OCI-LY7 (cell line): Measurements from ENCODE around the gene SYT11.

Experiments used
- EZH2phosphoT487 ChIP-seq: fragments of 200-600 bp; sonication (generic); IDR thresholded peaks from 2 replicates; pipeline ENCODE4 v1.6.1; 2018; ENCODE audit warnings: low read depth, borderline replicate concordance, mild to moderate bottlenecking, mixed run types, antibody characterized with exemption, low read length, moderate library complexity, mixed read lengths
- TF ChIP-seq, protein P1 (sequence below): fragments of 200-600 bp; sonication (generic); conservative IDR thresholded peaks from 2 replicates; pipeline ENCODE4 v1.5.1; 2014; ENCODE audit warnings: mild to moderate bottlenecking, antibody characterized with exemption, low read length, moderate library complexity, mixed read lengths

DNA sequence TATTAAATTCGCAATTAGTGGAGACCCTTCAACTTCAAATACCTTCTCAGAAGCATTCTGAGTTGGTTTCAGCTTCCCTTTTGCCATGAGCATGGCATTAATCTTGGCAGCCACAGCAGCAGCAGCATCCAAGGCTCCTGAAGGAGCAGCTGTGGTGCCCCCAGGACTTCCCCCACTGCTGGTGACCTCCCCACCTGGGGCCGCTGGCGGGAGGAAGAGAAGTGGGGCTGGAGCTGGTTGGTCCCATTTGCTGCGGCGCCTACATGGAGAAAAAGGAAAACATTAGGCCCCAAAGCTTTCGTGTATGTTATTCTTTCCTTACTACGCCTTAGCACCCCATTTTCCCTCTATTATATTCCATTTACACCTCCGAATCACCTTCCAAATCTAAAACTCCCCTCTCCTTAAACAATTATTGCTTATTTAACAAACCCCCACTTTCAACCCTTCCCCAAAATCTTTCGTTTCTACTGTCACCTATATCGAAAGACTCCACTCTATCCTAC, 74.3 kb downstream of the SYT11 start:
- TF ChIP-seq, protein P1, sequence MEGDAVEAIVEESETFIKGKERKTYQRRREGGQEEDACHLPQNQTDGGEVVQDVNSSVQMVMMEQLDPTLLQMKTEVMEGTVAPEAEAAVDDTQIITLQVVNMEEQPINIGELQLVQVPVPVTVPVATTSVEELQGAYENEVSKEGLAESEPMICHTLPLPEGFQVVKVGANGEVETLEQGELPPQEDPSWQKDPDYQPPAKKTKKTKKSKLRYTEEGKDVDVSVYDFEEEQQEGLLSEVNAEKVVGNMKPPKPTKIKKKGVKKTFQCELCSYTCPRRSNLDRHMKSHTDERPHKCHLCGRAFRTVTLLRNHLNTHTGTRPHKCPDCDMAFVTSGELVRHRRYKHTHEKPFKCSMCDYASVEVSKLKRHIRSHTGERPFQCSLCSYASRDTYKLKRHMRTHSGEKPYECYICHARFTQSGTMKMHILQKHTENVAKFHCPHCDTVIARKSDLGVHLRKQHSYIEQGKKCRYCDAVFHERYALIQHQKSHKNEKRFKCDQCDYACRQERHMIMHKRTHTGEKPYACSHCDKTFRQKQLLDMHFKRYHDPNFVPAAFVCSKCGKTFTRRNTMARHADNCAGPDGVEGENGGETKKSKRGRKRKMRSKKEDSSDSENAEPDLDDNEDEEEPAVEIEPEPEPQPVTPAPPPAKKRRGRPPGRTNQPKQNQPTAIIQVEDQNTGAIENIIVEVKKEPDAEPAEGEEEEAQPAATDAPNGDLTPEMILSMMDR = no peak
- TF ChIP-seq EZH2phosphoT487 = no peak
